GM19324 (cell line): ENCODE measurements around the gene TRAF3IP1.

Experiments
- ATAC-seq: cut with Tn5 transposase; IDR thresholded peaks from one replicate; pipeline ENCODE4 v1.9.1; 2021; ENCODE audit warnings: mild to moderate bottlenecking, moderate library complexity; ENCODE audit not compliant: unreplicated experiment, low FRiP score

Gene TRAF3IP1

GRCh38 chr2:238378230-238379095, 58.1 kb downstream of the TRAF3IP1 start:
- no peak for ATAC-seq

GRCh38 chr2:238379096-238379810, 58.9 kb downstream of the TRAF3IP1 start:
- no peak for ATAC-seq

GRCh38 chr2:238380336-238380735, 60.0 kb downstream of the TRAF3IP1 start:
- no peak for ATAC-seq

GRCh38 chr2:238380785-238381184, 60.5 kb downstream of the TRAF3IP1 start:
- no peak for ATAC-seq

GRCh38 chr2:238381341-238382115, 61.2 kb downstream of the TRAF3IP1 start:
- ATAC-seq: no peak

- ATAC-seq: no peak
Observed at GRCh38 chr2:238382381-238382781, 62.1 kb downstream of the TRAF3IP1 start.

GRCh38 chr2:238383135-238383534, 62.8 kb downstream of the TRAF3IP1 start:
- ATAC-seq: no peak

GRCh38 chr2:238383743-238384380, 63.5 kb downstream of the TRAF3IP1 start:
- ATAC-seq: no peak

GRCh38 chr2:238387332-238387731, 67.0 kb downstream of the TRAF3IP1 start:
- no peak for ATAC-seq

- ATAC-seq: no peak
Observed at GRCh38 chr2:238388794-238389193, 68.5 kb downstream of the TRAF3IP1 start.

GRCh38 chr2:238389988-238390589, 69.8 kb downstream of the TRAF3IP1 start:
- no peak for ATAC-seq

GRCh38 chr2:238391042-238391689, 70.8 kb downstream of the TRAF3IP1 start:
- ATAC-seq: no peak

- no peak for ATAC-seq
Observed at GRCh38 chr2:238396663-238397062, 76.3 kb downstream of the TRAF3IP1 start.

- ATAC-seq: no peak
Observed at GRCh38 chr2:238397356-238397755, 77.0 kb downstream of the TRAF3IP1 start.

- no peak for ATAC-seq
Observed at GRCh38 chr2:238398577-238398976, 78.3 kb downstream of the TRAF3IP1 start.

GRCh38 chr2:238399094-238399493, 78.8 kb downstream of the TRAF3IP1 start:
- ATAC-seq: no peak

GRCh38 chr2:238401551-238401950, 81.2 kb downstream of the TRAF3IP1 start:
- ATAC-seq: no peak

- ATAC-seq: no peak
Observed at GRCh38 chr2:238403632-238404405, 83.5 kb downstream of the TRAF3IP1 start.
